HL-60/S4 treated with retinoic acid at 250 ng/mL for 4 days and 3 days (cell line): ENCODE measurements around the gene KRTAP5-10.

Experiments
- in situ Hi-C: fragments of 300-500 bp; cut with MboI; formaldehyde crosslinking; loops from 2 replicates; pipeline ENCODE4 v1.7.0; 2022; ENCODE audit warnings: low sequenced_read_pairs

Gene KRTAP5-10

DNA sequence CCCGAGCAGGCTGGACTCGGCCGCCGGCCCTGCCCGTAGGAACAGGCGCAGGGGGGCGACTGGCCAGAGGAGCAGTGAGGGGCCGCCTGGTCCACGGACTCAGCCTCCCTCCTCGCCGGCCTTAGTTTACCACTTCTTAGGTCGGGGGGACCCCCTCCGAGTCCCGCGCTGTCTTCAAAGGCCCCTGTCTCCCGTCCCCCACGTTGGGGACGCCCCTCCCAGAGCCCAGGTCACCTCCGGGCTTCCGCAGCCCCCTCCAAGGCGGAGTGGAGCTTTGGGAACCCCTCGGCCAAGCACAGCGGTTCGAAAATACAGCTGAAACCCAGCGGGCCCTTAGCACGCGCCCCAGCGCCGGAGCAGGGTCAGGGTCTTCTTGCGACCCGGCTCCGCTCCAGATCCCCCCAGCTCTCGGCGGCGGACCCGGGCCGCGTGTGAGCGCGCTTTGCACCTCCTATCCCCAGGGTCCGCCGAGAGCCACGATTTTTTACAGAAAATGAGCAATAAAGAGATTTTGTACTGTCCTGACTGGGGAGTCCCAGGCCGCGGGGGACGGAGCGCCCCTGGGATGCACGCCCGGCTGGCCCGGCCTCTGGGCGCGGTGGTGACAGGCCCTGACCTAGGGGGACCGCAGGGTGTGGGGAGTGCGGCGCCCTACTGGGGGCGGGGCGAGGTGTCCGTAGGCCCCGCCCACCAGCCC lies 42.3 kb downstream of the KRTAP5-10 start:
- in situ Hi-C loops, result loop anchor here (25.0 kb wide), 1 partner anchor 130 kb away; no protein-coding TSS in a partner anchor

DNA sequence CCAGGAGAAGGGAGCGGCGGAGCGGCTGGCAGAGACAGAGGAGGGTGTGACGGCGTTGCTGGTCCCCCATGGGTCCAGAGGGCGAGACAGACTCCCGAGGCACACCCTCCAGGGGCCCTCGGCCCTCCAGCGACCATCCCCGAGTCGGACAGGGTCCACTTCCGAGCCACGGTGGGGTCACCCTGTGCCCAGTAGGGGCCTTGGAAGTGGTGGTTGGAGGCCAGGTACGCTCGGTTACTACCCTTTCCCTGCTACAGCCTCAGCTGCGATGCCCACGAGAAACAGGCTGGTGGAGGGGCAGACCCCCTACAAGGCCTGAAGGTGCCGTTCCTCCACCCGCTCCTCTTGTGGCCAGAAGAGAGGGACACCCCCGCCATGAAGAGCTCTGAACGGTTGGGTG lies 42.9 kb downstream of the KRTAP5-10 start:
- in situ Hi-C loops, result loop anchor here (25.0 kb wide), 1 partner anchor 129 kb away; no protein-coding TSS in a partner anchor

DNA sequence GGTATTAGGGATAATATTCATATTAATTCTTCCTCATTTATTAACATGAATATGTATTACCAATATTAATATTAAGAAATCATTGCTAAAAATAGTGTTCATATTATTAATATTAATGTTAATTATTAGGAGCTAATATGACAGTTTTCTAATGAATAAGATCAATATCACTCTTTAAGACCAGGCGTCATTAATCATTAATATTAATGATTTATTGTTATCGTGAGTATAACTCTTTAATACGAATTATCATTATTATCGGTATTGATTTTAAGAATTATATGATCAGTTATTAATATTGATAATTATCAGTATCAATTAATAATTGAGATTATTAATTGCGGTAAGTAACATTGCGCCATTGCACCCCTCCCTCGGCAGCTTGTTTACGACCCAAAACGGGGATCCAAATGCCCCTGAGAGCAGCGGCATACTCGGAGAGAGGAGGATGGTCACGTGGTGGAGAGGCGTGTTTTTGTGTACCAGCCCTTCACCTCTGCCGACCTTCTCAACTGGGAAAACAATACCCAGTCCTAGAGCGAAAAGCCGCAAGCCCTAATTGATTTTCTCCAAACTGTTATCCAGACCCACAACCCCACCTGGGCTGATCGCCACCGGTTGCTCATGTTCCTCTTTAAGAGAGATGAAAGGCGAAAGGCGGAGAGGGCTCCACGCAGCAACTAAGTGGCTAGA lies 46.0 kb downstream of the KRTAP5-10 start:
- in situ Hi-C loops, result loop anchor here (25.0 kb wide), 1 partner anchor 126 kb away; no protein-coding TSS in a partner anchor

DNA sequence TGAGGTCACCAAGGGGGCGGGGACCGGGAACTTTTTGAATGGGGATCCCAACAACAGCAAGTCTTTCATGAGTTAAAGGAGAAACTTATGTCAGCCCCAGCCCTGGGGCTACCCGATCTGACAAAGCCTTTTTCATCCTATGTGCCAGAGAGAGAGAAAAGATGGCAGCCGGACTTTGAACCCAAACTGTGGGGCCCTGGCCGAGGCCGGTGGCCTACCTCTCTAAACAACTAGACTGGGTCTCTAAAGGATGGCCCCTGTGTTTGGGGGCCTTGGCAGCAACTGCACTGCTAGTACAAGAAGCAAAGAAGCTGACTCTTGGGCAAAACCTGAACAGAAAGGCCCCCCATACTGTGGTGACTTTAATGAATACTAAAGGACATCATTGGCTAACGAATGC lies 48.6 kb downstream of the KRTAP5-10 start:
- in situ Hi-C loops, result loop anchor here (25.0 kb wide), 1 partner anchor 123 kb away; no protein-coding TSS in a partner anchor

DNA sequence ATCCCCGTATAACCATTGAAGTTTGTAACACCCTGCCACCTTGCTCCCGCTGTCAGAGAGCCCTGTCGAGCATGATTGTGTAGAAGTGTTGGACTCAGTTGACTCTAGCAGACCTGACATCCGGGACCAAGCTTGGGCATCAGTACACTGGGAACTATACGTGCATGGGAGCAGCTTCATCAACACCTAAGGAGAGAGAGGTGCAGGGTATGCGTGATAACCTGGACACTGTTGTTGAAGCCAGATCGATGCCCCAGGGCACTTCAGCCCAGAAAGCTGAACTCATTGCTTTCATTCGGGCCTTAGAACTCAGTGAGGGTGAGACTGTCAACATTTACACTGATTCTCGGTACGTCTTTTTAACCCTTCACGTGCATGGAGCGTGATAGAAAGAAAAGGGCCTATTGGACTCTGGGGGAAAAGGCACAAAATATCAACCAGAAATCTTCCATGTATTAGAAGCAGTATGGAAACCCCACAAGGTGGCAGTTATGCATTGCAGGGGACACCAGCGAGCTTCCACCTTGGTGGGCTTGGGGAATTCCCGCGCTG lies 49.1 kb downstream of the KRTAP5-10 start:
- in situ Hi-C loops, result loop anchor here (25.0 kb wide), 1 partner anchor 123 kb away; no protein-coding TSS in a partner anchor

DNA sequence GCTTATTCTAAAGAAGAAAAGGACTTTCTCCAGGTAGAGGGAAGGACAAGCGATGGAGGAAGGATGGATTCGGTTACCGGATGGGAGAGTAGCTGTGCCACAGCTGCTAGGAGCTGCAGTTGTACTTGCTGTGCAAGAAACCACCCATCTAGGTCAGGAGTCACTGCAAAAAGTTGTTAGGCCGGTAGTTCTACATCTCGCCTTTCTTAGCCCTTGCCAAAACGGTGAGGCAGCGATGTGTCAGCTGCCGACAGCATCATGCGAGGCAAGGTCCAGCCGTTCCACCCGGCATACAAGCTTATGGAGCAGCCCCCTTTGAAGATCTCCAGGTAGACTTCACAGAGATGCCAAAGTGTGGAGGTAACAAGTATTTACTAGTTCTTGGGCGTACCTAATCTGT lies 49.6 kb downstream of the KRTAP5-10 start:
- in situ Hi-C loops, result loop anchor here (25.0 kb wide), 1 partner anchor 122 kb away; no protein-coding TSS in a partner anchor
